Tibial nerve (tissue), 4 donors: ENCODE results near the gene USP2. TPM values are rescaled to one million over a fixed set of nuclear protein-coding genes. Genes with fewer than 3 reads are reported as not detected.
A peak's percentile ranks its signal among the peaks of the same experiment; 100 is the strongest.

Source experiments
- DNase-seq, 2 donors: peaks; one replicate each; pipeline ENCODE4 v3.0.0-alpha.2; 2019; ENCODE audit warnings: low spot score in 2 of 2
- H3K27ac ChIP-seq, 4 donors: fragments of 200-600 bp; sonication (generic) in 3 of 4; one replicate each; pipeline ENCODE4 v1.5.1; 2017 to 2019; ENCODE audit warnings: mild to moderate bottlenecking in 1 of 4
- H3K27me3 ChIP-seq, 2 donors: fragments of 200-600 bp; sonication (generic) in 1 of 2; one replicate each; pipeline versions ENCODE4 v1.5.1 to v1.6.0; 2017 to 2019
- H3K36me3 ChIP-seq, 3 donors: fragments of 200-600 bp; sonication (generic); one replicate each; pipeline ENCODE4 v1.5.1; 2018 to 2019
- H3K4me1 ChIP-seq, 4 donors: fragments of 200-600 bp; sonication (generic) in 3 of 4; one replicate each; pipeline ENCODE4 v1.5.1; 2017 to 2019
- H3K4me3 ChIP-seq, 4 donors: fragments of 200-600 bp; sonication (generic) in 3 of 4; one replicate each; pipeline ENCODE4 v1.5.1; 2017 to 2019; ENCODE audit warnings: mild to moderate bottlenecking in 1 of 4, moderate library complexity in 1 of 4
- H3K9me3 ChIP-seq, 4 donors: fragments of 200-600 bp; sonication (generic) in 3 of 4; one replicate each; pipeline ENCODE4 v1.5.1; 2017 to 2019
- CTCF ChIP-seq, 5 experiments: fragments of 200-600 bp in 3 of 5; fragments of 450-650 bp in 2 of 5; sonication (generic) in 3 of 5; IDR thresholded peaks; one replicate each; pipeline ENCODE4 v1.5.1; 2016 to 2019; ENCODE audit warnings: antibody characterized with exemption in 5 of 5, mild to moderate bottlenecking in 3 of 5, moderate library complexity in 2 of 5
- EP300 ChIP-seq, 2 donors: sonication (generic); formaldehyde crosslinking; IDR thresholded peaks; one replicate each; pipeline ENCODE4 v1.6.1; 2017; ENCODE audit warnings: antibody characterized with exemption in 2 of 2, mild to moderate bottlenecking in 1 of 2
- POLR2A ChIP-seq, 2 donors: fragments of 450-650 bp; IDR thresholded peaks; one replicate each; pipeline ENCODE4 v1.6.1; 2017; ENCODE audit warnings: antibody characterized with exemption in 2 of 2, mild to moderate bottlenecking in 2 of 2, moderate library complexity in 2 of 2
- WGBS, 2 donors: methylation state at CpG; one replicate each; pipeline ENCODE4 v1.1.5; 2018; 5-methylcytosine and 5-hydroxymethylcytosine counted together
- total RNA-seq, 4 donors: library from RNA; depleted of rRNA; stranded (reverse); fragments of >200 nt; gene quantifications; one replicate each; pipeline ENCODE4 v1.1.0, GENCODE V29; 2016

Gene USP2
- total RNA-seq, 4 donors from 2014 or later, result 2.1 to 18.4 (median 11.6) TPM

GRCh38 chr11:119380827-119381180 is 686 bp downstream of the USP2 start:
- H3K9me3 ChIP-seq, result no peaks in the 10 kb centered on the region
- peak in 1 of 2 donors; percentile 4 for DNase-seq
- H3K27ac ChIP-seq, result peak overlapping the region; percentile 54 to 91 (median 76)
- H3K4me1 ChIP-seq, result peaks cover 0 to 41% (median 12%) of the 10 kb centered on the region in 4 donors
- H3K27me3 ChIP-seq, result no peaks in the 10 kb centered on the region
- no peak for TF ChIP-seq POLR2A (IDR thresholded peaks at IDR 0.05)
- no peak for TF ChIP-seq CTCF (IDR thresholded peaks at IDR 0.05)
- no peak for TF ChIP-seq EP300 (IDR thresholded peaks at IDR 0.05)
- peak overlapping the region; percentile 35 to 61 (median 48) for H3K4me3 ChIP-seq
- WGBS, 2 donors, result 4 to 15% methylated on average over 9 to 10 of the region's 10 CpGs
- no peaks in the 10 kb centered on the region for H3K36me3 ChIP-seq

GRCh38 chr11:119380160-119380826 is 1.2 kb downstream of the USP2 start:
- TF ChIP-seq POLR2A (IDR thresholded peaks at IDR 0.05), result no peak
- TF ChIP-seq CTCF (IDR thresholded peaks at IDR 0.05), result no peak
- no peak for TF ChIP-seq EP300 (IDR thresholded peaks at IDR 0.05)
- peak overlapping the region in 2 of 4 donors; percentile 35 to 61 for H3K4me3 ChIP-seq
- no peaks in the 10 kb centered on the region for H3K36me3 ChIP-seq
- H3K27ac ChIP-seq, result peak overlapping the region in 3 of 4 donors; percentile 71 to 91 (median 82)
- no peaks in the 10 kb centered on the region for H3K27me3 ChIP-seq
- H3K9me3 ChIP-seq, result no peaks in the 10 kb centered on the region
- H3K4me1 ChIP-seq, result peaks cover 0 to 46% (median 14%) of the 10 kb centered on the region in 4 donors
- WGBS, 2 donors, result 73 to 79% methylated on average over 9 to 13 of the region's 13 CpGs
- peak in 1 of 2 donors; percentile 5 for DNase-seq

GRCh38 chr11:119378851-119379465 is 2.5 kb downstream of the USP2 start:
- H3K9me3 ChIP-seq, result no peaks in the 10 kb centered on the region
- peak in 1 of 2 donors; percentile 3 for DNase-seq
- no peaks in the 10 kb centered on the region for H3K36me3 ChIP-seq
- H3K4me1 ChIP-seq, result peaks cover 0 to 60% (median 22%) of the 10 kb centered on the region in 4 donors
- no peak overlapping the region for H3K4me3 ChIP-seq
- peak overlapping the region in 2 of 4 donors; percentile 61 to 96 for H3K27ac ChIP-seq
- no peaks in the 10 kb centered on the region for H3K27me3 ChIP-seq
- WGBS, 2 donors, result 68 to 69% methylated on average over 10 of the region's 10 CpGs
- TF ChIP-seq POLR2A (IDR thresholded peaks at IDR 0.05) (no peak), EP300 (IDR thresholded peaks at IDR 0.05) (no peak), CTCF (IDR thresholded peaks at IDR 0.05) (no peak)

GRCh38 chr11:119377961-119378667 is 3.4 kb downstream of the USP2 start:
- peak in 1 of 2 donors; percentile 4 for DNase-seq
- H3K9me3 ChIP-seq, result no peaks in the 10 kb centered on the region
- WGBS, 2 donors, result 61 to 76% methylated on average over 5 to 6 of the region's 6 CpGs
- peak overlapping the region; percentile 4 to 97 (median 94) for H3K27ac ChIP-seq
- TF ChIP-seq EP300 (IDR thresholded peaks at IDR 0.05), result no peak
- TF ChIP-seq POLR2A (IDR thresholded peaks at IDR 0.05), result no peak
- TF ChIP-seq CTCF (IDR thresholded peaks at IDR 0.05), result no peak
- H3K27me3 ChIP-seq, result no peaks in the 10 kb centered on the region
- H3K36me3 ChIP-seq, result no peaks in the 10 kb centered on the region
- H3K4me3 ChIP-seq, result no peak overlapping the region
- peaks cover 0 to 68% (median 22%) of the 10 kb centered on the region in 4 donors for H3K4me1 ChIP-seq
